Endodermal cell (in vitro differentiated cells): ENCODE data around the gene CTDP1. TPM values are rescaled to one million over a fixed set of nuclear protein-coding genes. Genes with fewer than 3 reads are reported as not detected.
A peak's percentile ranks its signal among the peaks of the same experiment; 100 is the strongest.

Experiments used
- DNase-seq: peaks from one replicate; pipeline ENCODE4 v3.0.0-alpha.2; 2017
- H3K27ac ChIP-seq: 2 replicates; pipeline ENCODE4 v1.5.1; 2013; ENCODE audit warnings: mild to moderate bottlenecking, low read depth, low read length, moderate library complexity
- H3K27me3 ChIP-seq: 2 replicates; pipeline ENCODE4 v1.6.1; 2013; ENCODE audit warnings: mild to moderate bottlenecking, low read length, moderate library complexity; ENCODE audit not compliant: insufficient read depth, control insufficient read depth, poor library complexity, severe bottlenecking
- H3K36me3 ChIP-seq: 2 replicates; pipeline ENCODE4 v1.7.0; 2013; ENCODE audit warnings: mild to moderate bottlenecking, low read length, moderate library complexity; ENCODE audit not compliant: control insufficient read depth, insufficient read depth
- H3K4me1 ChIP-seq: one replicate; pipeline ENCODE4 v1.7.0; 2013; ENCODE audit warnings: low read length; ENCODE audit not compliant: control insufficient read depth, insufficient read depth
- H3K4me3 ChIP-seq: 2 replicates; pipeline ENCODE4 v1.5.1; 2013; ENCODE audit warnings: mild to moderate bottlenecking, low read length, moderate library complexity
- H3K9ac ChIP-seq: 2 replicates; pipeline ENCODE4 v1.6.1; 2013; ENCODE audit warnings: mild to moderate bottlenecking, low read length, moderate library complexity; ENCODE audit not compliant: poor library complexity, severe bottlenecking; ENCODE audit errors: extremely low read depth
- H3K9me3 ChIP-seq: 2 replicates; pipeline ENCODE4 v1.6.1; 2013; ENCODE audit warnings: mild to moderate bottlenecking, low read length, moderate library complexity; ENCODE audit not compliant: control insufficient read depth
- H3K27ac Mint-ChIP-seq: 2 replicates; pipeline ENCODE4 v1.8.0; 2020; ENCODE audit warnings: mixed read lengths
- H3K27me3 Mint-ChIP-seq: 2 replicates; pipeline ENCODE4 v1.8.0; 2021; ENCODE audit warnings: mild to moderate bottlenecking, mixed read lengths; ENCODE audit not compliant: insufficient read depth
- H3K36me3 Mint-ChIP-seq: 2 replicates; pipeline ENCODE4 v1.8.0; 2020; ENCODE audit warnings: low read depth, mixed read lengths
- H3K4me1 Mint-ChIP-seq: 2 replicates; pipeline ENCODE4 v1.8.0; 2020; ENCODE audit warnings: mixed read lengths
- H3K4me3 Mint-ChIP-seq: 2 replicates; pipeline ENCODE4 v1.8.0; 2020; ENCODE audit warnings: mild to moderate bottlenecking, moderate library complexity, mixed read lengths
- H3K9me3 Mint-ChIP-seq: 2 replicates; pipeline ENCODE4 v1.8.0; 2020; ENCODE audit warnings: mild to moderate bottlenecking, mixed read lengths
- WGBS, 2 experiments: methylation state at CpG; one replicate each; pipeline versions ENCODE4 v1.1.5 to v1.1.7; 2013; ENCODE audit warnings: missing lambda C conversion rate in 2 of 2, mixed read lengths in 1 of 2; ENCODE audit not compliant: insufficient coverage in 1 of 2, insufficient read length in 1 of 2; 5-methylcytosine and 5-hydroxymethylcytosine counted together
- total RNA-seq, 2 donors: library from RNA; stranded (reverse); fragmentation: NEBNext Ultra II Directional in 1 of 2; extraction: Animal tissue kit (Norgen Biotek cat#: 25700) in 1 of 2; gene quantifications; 2 replicates in 1 of 2; 3 replicates in 1 of 2; pipeline ENCODE4 v1.2.1, GENCODE V29; 2021
- TF ChIP-seq, protein P1 (sequence below): fragments of 200-600 bp; sonication (generic); conservative IDR thresholded peaks from 2 replicates; pipeline ENCODE4 v1.5.0; 2021; ENCODE audit warnings: antibody characterized with exemption, mild to moderate bottlenecking

The CTDP1 gene
- total RNA-seq, 2 donors from 2014 or later: 29.8 to 35.6 TPM

GRCh38 chr18:79690586-79691482 is 11.2 kb downstream of the CTDP1 start:
- Histone ChIP-seq H3K4me3 (no peak overlapping the region), H3K27me3 (no peaks in the 10 kb centered on the region), H3K4me1 (peaks cover 3% of the 10 kb centered on the region), H3K9me3 (no peaks in the 10 kb centered on the region), H3K27ac (no peak overlapping the region), H3K36me3 (peaks cover 5% of the 10 kb centered on the region), H3K9ac (no peak overlapping the region)
- H3K4me3 Mint-ChIP-seq: no peak overlapping the region
- TF ChIP-seq, protein P1, sequence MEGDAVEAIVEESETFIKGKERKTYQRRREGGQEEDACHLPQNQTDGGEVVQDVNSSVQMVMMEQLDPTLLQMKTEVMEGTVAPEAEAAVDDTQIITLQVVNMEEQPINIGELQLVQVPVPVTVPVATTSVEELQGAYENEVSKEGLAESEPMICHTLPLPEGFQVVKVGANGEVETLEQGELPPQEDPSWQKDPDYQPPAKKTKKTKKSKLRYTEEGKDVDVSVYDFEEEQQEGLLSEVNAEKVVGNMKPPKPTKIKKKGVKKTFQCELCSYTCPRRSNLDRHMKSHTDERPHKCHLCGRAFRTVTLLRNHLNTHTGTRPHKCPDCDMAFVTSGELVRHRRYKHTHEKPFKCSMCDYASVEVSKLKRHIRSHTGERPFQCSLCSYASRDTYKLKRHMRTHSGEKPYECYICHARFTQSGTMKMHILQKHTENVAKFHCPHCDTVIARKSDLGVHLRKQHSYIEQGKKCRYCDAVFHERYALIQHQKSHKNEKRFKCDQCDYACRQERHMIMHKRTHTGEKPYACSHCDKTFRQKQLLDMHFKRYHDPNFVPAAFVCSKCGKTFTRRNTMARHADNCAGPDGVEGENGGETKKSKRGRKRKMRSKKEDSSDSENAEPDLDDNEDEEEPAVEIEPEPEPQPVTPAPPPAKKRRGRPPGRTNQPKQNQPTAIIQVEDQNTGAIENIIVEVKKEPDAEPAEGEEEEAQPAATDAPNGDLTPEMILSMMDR: no peak
- H3K4me1 Mint-ChIP-seq: peaks cover 17% of the 10 kb centered on the region
- DNase-seq: peak; percentile 50
- H3K27me3 Mint-ChIP-seq: no peaks in the 10 kb centered on the region
- 92 to 93% methylated on average over 25 to 33 of the region's 33 CpGs for WGBS, 2 experiments
- H3K27ac Mint-ChIP-seq: peak overlapping the region; percentile 18
- H3K36me3 Mint-ChIP-seq: peaks cover 7% of the 10 kb centered on the region
- no peaks in the 10 kb centered on the region for H3K9me3 Mint-ChIP-seq

DNA sequence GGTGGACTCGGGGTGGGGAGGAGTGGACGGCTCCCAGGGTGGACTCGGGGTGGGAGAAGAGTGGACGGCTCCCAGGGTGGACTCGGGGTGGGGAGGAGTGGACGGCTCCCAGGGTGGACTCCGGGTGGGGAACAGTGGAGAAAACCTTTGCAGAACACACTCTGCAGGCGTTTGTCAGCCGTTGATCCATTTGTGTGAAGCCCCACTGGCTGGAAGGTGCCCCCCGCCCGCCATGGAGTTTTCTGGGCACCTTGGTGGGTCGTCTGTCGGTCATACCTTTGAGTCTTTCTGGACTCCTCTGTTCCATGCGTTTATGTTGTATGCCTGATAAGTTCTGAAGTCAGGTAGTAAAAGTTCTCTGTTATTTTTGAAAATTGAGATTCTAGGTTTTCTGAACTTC is 12.5 kb downstream of the CTDP1 start:
- Histone ChIP-seq H3K36me3 (peaks cover 5% of the 10 kb centered on the region), H3K27me3 (no peaks in the 10 kb centered on the region), H3K27ac (no peak overlapping the region), H3K4me1 (peaks cover 3% of the 10 kb centered on the region), H3K9ac (no peak overlapping the region), H3K9me3 (no peaks in the 10 kb centered on the region), H3K4me3 (no peak overlapping the region)
- DNase-seq: no peak
- H3K27ac Mint-ChIP-seq: peak overlapping the region; percentile 17
- TF ChIP-seq, protein P1: no peak
- H3K4me3 Mint-ChIP-seq: no peak overlapping the region
- no peaks in the 10 kb centered on the region for H3K9me3 Mint-ChIP-seq
- WGBS, 2 experiments: 91 to 97% methylated on average over 7 to 12 of the region's 14 CpGs
- H3K36me3 Mint-ChIP-seq: peaks cover 14% of the 10 kb centered on the region
- H3K4me1 Mint-ChIP-seq: peaks cover 13% of the 10 kb centered on the region
- H3K27me3 Mint-ChIP-seq: no peaks in the 10 kb centered on the region

GRCh38 chr18:79692886-79693285 is 13.3 kb downstream of the CTDP1 start:
- DNase-seq: no peak
- Histone ChIP-seq H3K9ac (no peak overlapping the region), H3K9me3 (no peaks in the 10 kb centered on the region), H3K27me3 (no peaks in the 10 kb centered on the region), H3K36me3 (peaks cover 14% of the 10 kb centered on the region), H3K4me3 (no peak overlapping the region), H3K27ac (no peak overlapping the region), H3K4me1 (peaks cover 3% of the 10 kb centered on the region)
- TF ChIP-seq, protein P1: no peak
- Mint-ChIP-seq H3K27ac (peak overlapping the region; percentile 17), H3K4me3 (no peak overlapping the region), H3K36me3 (peaks cover 21% of the 10 kb centered on the region), H3K4me1 (peaks cover 13% of the 10 kb centered on the region), H3K9me3 (no peaks in the 10 kb centered on the region), H3K27me3 (no peaks in the 10 kb centered on the region)
- 91% methylated on average over 12 of the region's 12 CpGs; no CpG with 5 or more reads in 1 of the 2 experiments for WGBS, 2 experiments
